Activated naive CD4-positive, alpha-beta T cell treated with anti-CD3 and anti-CD28 coated beads for 36 hours (primary cell): ENCODE results near the gene CLEC2A. TPM values are rescaled to one million over a fixed set of nuclear protein-coding genes. Genes with fewer than 3 reads are reported as not detected.

ENCODE experiments used
- CTCF ChIA-PET: fragments of 350-600 bp; sonication (Branson Sonifier 250); formaldehyde crosslinking; loops from one replicate; lab custom pipeline; 2021; ENCODE audit warnings: antibody characterized with exemption; lab: Charles Lee
- DNase-seq: peaks from one replicate; pipeline ENCODE4 v3.0.0-alpha.2; 2020
- H3K27ac Mint-ChIP-seq: one replicate; pipeline ENCODE4 v1.8.0; 2021; ENCODE audit warnings: mild to moderate bottlenecking, mixed read lengths
- H3K27me3 Mint-ChIP-seq: one replicate; pipeline ENCODE4 v1.8.0; 2021; ENCODE audit warnings: low read depth, mixed read lengths
- H3K36me3 Mint-ChIP-seq: one replicate; pipeline ENCODE4 v1.8.0; 2021; ENCODE audit warnings: low read depth, mixed read lengths
- H3K4me1 Mint-ChIP-seq: one replicate; pipeline ENCODE4 v1.8.0; 2021; ENCODE audit warnings: low read depth, mixed read lengths
- H3K4me3 Mint-ChIP-seq: one replicate; pipeline ENCODE4 v1.8.0; 2021; ENCODE audit warnings: mild to moderate bottlenecking, moderate library complexity, mixed read lengths
- H3K9me3 Mint-ChIP-seq: one replicate; pipeline ENCODE4 v1.8.0; 2021; ENCODE audit warnings: mixed read lengths
- intact Hi-C: fragments of 100-400 bp; cut with micrococcal nuclease; formaldehyde crosslinking; loops from one replicate; pipeline ENCODE4 v1.15.1; 2023
- total RNA-seq, 2 experiments: library from RNA; stranded (reverse); gene quantifications; one replicate each; pipeline ENCODE4 v1.2.3, GENCODE V29; 2021

Gene CLEC2A
- total RNA-seq, 2 experiments from 2014 or later, result not detected

DNA sequence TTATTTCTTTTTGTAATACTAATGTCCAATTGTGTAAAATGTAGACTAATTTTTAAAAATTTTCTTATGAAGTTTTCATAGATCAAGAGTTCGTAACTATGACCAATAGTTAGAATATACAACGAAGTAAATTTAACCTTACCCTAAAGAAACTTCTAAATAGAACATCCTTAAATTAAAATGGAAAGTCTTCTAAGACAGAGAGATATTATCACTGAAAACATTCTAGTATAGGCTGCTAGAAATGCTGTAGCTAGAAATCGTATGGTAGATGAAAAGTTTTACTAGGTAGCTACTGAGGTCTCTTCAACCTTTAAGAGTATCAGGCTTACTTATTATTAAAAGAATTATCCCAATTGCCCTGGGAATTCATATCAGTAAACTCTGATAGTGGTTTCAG is 925 bp downstream of the CLEC2A start:
- Mint-ChIP-seq H3K27me3 (peaks cover 2% of the 10 kb centered on the region), H3K27ac (no peak overlapping the region), H3K9me3 (no peaks in the 10 kb centered on the region), H3K36me3 (no peaks in the 10 kb centered on the region), H3K4me1 (peaks cover 4% of the 10 kb centered on the region), H3K4me3 (no peak overlapping the region)
- CTCF ChIA-PET, result interaction anchor here (0.7 to 1.3 kb wide), 5 partner anchors 9 to 221 kb away, joined by 3 to 6 read pairs (median 4); partner anchors contain the start of gene CLEC12B
- intact Hi-C loops, result no loop called here
- DNase-seq, result no peak

DNA sequence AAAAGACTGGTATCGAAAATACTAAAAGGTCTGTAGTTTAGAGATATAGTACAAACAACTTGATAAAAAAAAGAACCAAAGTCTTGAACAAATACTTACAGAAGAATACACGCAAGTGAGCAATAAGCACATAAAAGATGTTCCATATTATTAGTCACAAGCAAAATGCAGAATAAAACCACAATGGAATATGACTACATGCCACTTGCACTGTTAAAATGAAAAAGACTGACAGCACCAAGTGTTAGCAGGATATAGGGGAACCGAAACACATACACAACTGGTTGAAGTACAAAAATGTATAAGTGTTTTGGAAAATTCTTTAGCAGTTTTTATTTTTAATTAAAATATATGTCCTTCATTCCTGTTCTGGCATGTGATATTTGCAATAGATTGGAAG is 3.6 kb downstream of the CLEC2A start:
- H3K36me3 Mint-ChIP-seq, result no peaks in the 10 kb centered on the region
- intact Hi-C loops, result loop anchor here (5.0 kb wide), 2 partner anchors 61 to 131 kb away; partner anchors contain the start of gene CLEC2B
- no peak overlapping the region for H3K27ac Mint-ChIP-seq
- CTCF ChIA-PET, result interaction anchor here (0.6 to 5.5 kb wide), 4 partner anchors 11 to 186 kb away, joined by 3 to 53 read pairs (median 3); no protein-coding TSS in a partner anchor
- no peak for DNase-seq
- no peaks in the 10 kb centered on the region for H3K9me3 Mint-ChIP-seq
- H3K4me1 Mint-ChIP-seq, result peaks cover 9% of the 10 kb centered on the region
- no peak overlapping the region for H3K4me3 Mint-ChIP-seq
- peaks cover 2% of the 10 kb centered on the region for H3K27me3 Mint-ChIP-seq

DNA sequence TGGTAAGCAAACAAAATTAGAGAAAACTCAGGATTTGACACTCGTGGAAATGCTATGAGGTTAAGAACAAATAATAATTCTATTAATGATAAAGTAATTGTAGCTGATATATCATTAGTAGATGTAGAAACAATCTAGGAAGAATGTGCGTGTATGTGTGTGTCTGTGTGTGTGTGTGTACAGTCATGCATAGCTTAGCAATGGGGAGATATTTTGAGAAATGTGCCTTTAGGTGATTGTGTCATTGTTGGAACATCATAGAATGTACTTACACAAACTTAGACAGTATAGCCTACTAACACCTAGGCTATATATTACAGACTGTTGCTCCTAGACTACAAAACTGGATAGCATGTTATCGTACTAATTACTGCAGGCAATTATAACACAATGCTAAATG is 5.3 kb downstream of the CLEC2A start:
- intact Hi-C loops, result loop anchor here (1.0 to 5.0 kb wide), 3 partner anchors 60 to 130 kb away; partner anchors contain the start of gene CLEC2B

DNA sequence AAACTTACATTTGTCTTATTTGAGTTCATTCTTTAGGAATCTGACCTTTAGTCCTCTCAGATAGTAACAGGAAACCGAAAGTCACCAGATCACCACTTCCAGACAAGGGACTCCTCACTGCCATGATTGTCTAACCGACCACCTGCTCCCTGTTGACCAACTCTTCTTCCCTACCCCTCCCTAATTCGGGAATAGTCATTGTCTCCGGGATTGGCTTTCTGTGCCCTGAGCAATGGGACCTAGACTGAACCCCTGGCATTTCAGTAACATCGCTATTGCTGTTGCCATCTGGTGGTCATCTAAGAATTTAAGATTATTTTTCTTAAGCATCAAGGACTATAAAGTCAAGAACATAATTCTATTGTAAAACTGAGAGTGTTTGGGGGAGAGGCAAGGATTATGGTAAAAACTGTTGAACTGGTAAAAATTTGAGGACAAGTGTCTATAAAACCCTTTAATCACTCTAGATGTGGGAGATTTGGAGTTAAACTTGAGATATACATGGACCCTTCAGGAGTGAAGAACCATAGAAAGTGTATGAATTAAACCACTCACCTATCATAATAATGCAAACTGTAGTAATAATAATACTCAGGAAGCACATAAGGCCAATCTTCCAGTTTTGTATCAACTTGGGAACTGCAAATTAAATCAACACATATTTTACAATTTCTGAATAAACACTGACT is 6.3 kb downstream of the CLEC2A start:
- Mint-ChIP-seq H3K4me1 (peaks cover 21% of the 10 kb centered on the region), H3K9me3 (no peaks in the 10 kb centered on the region), H3K36me3 (no peaks in the 10 kb centered on the region), H3K27ac (peak overlapping the region; percentile 66), H3K27me3 (peaks cover 2% of the 10 kb centered on the region), H3K4me3 (peak overlapping the region; percentile 57)
- CTCF ChIA-PET, result interaction anchor here (0.7 to 5.5 kb wide), 9 partner anchors 14 to 183 kb away, joined by 3 to 53 read pairs (median 4); no protein-coding TSS in a partner anchor
- intact Hi-C loops, result loop anchor here (1.0 to 5.0 kb wide), 4 partner anchors 59 to 176 kb away; partner anchors contain the start of gene CLEC2B
- DNase-seq, result peak; percentile 9

More for the DNA sequence above, 5.3 kb downstream of the CLEC2A start:
- Mint-ChIP-seq H3K4me3 (no peak overlapping the region), H3K4me1 (peaks cover 21% of the 10 kb centered on the region), H3K27me3 (peaks cover 2% of the 10 kb centered on the region), H3K36me3 (no peaks in the 10 kb centered on the region), H3K9me3 (no peaks in the 10 kb centered on the region), H3K27ac (no peak overlapping the region)
- DNase-seq, result no peak
- CTCF ChIA-PET, result interaction anchor here (0.6 to 5.5 kb wide), 6 partner anchors 44 to 213 kb away, joined by 3 to 53 read pairs (median 4); partner anchors contain the start of genes CLEC12A and CLEC7A

DNA sequence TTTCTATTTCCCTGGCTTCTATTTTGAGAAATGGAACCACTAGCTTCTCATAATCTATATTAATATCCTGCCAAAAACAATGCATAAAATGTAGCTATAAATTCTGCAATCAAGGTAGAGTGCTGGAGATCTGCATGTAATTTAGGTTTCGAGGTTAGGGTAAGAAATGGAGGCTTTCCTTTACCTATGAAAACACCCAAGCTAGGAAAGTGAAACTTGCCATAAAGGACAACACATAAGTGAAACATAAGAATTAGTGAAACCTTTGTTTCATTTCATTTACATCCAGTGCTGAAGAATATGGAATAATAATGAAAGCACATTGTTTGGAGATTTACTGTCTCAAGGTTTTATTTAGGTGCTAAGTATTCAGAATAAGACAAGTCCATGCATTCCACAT is 9.7 kb downstream of the CLEC2A start:
- no peak for DNase-seq
- intact Hi-C loops, result no loop called here
- Mint-ChIP-seq H3K27me3 (peaks cover 2% of the 10 kb centered on the region), H3K4me1 (peaks cover 17% of the 10 kb centered on the region), H3K36me3 (no peaks in the 10 kb centered on the region), H3K4me3 (no peak overlapping the region), H3K9me3 (no peaks in the 10 kb centered on the region), H3K27ac (no peak overlapping the region)
- CTCF ChIA-PET, result interaction anchor here (1.2 to 1.9 kb wide), 8 partner anchors 13 to 172 kb away, joined by 3 to 9 read pairs (median 5); no protein-coding TSS in a partner anchor

DNA sequence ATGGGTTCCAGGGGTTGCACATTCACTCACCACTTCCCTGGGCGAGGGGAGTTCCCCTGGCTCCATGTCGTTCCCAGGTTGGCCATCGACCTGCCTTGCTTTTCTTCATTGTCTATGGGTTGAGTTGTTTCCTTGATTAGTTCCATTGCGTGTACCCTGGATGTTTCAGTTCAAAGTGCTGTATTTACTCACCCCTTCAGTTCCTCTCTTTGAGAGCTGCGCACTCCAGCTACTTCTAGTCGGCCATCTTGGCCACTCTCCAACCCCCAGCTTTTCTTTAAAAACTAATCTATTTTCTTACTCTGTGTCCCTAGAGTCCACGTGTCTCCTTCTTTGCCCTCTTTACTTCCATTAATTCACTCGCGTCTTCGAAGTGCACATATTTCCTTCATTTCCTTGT is 11.7 kb downstream of the CLEC2A start:
- Mint-ChIP-seq H3K4me1 (peaks cover 12% of the 10 kb centered on the region), H3K27me3 (no peaks in the 10 kb centered on the region), H3K27ac (no peak overlapping the region), H3K9me3 (no peaks in the 10 kb centered on the region), H3K36me3 (no peaks in the 10 kb centered on the region), H3K4me3 (no peak overlapping the region)
- CTCF ChIA-PET, result interaction anchor here (0.7 to 1.9 kb wide), 5 partner anchors 59 to 170 kb away, joined by 3 to 9 read pairs (median 5); no protein-coding TSS in a partner anchor
- no peak for DNase-seq
- intact Hi-C loops, result no loop called here

DNA sequence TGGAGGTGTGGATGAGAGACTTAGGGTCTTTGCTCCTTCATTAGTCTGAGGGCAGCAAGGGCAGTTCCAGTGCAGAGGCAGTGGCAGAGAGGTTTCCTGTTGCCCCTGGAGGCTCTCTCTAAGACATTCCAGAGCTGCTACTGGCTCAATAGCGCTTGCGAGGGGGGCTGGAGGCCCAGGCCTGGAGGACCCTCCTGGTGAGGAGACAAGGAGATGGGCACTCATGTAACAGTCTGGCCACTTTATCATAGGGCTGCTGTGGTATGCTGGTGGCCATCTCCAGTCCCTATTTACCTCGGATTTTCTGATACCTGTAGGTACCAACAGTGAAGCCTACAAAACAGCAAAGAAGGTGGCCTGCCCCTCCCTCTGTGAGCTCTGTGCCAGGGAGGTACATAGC is 12.7 kb downstream of the CLEC2A start:
- CTCF ChIA-PET, result interaction anchor here (0.8 to 1.7 kb wide), 4 partner anchors 24 to 121 kb away, joined by 3 to 9 read pairs (median 3); no protein-coding TSS in a partner anchor
- Mint-ChIP-seq H3K36me3 (no peaks in the 10 kb centered on the region), H3K4me3 (no peak overlapping the region), H3K4me1 (peaks cover 12% of the 10 kb centered on the region), H3K27me3 (no peaks in the 10 kb centered on the region), H3K27ac (no peak overlapping the region), H3K9me3 (no peaks in the 10 kb centered on the region)
- intact Hi-C loops, result no loop called here
- no peak for DNase-seq

DNA sequence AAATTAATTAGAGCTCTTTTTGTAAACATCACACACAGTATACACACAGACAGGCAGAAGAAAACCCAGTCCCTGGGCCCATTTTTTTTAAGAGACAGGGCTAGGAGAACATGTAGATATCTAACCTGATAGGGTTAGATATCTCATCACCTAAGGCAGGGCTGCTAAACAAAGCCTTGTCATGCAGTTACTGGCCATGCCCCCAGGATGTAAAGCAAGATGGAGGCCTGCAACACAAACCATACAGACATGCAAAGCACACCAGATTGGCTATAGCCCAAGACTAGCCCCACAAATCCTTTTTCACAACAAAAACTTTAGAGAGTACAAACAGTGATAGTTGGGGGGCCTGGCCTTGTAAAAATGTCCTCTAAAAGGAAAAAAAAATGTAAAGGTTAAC is 20.5 kb downstream of the CLEC2A start:
- CTCF ChIA-PET, result interaction anchor here (1.1 kb wide), 1 partner anchor 13 kb away, joined by 7 read pairs; no protein-coding TSS in a partner anchor

DNA sequence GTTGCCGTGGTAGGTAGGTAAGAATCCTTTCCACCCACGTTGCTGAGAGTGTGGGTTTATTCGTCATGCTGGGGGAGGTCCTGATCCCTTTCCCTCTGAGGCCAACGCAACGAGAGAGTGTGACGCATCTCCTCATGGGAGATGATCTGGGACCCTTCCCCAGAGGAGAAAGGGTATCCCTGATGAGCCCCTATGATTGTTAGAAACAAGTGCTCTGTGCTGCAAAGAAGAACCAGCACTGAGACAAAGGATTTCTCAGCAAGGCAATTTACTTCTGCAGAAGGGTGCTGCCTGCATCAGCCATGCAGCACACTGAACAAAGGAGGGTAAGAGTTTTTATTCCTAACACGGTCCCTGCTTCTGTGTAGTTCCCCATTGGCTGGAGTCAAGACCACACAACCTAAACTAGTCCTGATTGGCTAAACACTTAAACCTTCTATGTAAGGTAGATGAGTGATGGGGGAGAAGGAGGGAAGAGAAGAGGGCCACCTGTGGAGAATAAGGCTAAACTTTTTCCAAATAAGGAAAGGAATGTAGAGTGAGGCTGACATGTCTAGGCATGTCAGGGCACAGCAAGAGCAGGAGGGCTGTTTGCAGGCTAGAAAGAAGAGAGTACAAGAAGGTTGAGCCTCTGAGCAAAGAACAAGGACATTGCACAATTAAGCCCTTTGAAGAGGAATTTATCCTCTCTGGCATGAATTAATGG is 21.3 kb downstream of the CLEC2A start:
- Mint-ChIP-seq H3K36me3 (peaks cover 18% of the 10 kb centered on the region), H3K27me3 (no peaks in the 10 kb centered on the region), H3K27ac (no peak overlapping the region), H3K4me1 (peaks cover 23% of the 10 kb centered on the region), H3K9me3 (peaks cover 38% of the 10 kb centered on the region), H3K4me3 (no peak overlapping the region)
- intact Hi-C loops, result no loop called here
- no peak for DNase-seq
- CTCF ChIA-PET, result no interaction called here

More for the DNA sequence above, 20.5 kb downstream of the CLEC2A start:
- Mint-ChIP-seq H3K27me3 (no peaks in the 10 kb centered on the region), H3K27ac (no peak overlapping the region), H3K4me1 (peaks cover 15% of the 10 kb centered on the region), H3K4me3 (no peak overlapping the region), H3K9me3 (peaks cover 38% of the 10 kb centered on the region), H3K36me3 (peaks cover 18% of the 10 kb centered on the region)
- intact Hi-C loops, result no loop called here
- no peak for DNase-seq

DNA sequence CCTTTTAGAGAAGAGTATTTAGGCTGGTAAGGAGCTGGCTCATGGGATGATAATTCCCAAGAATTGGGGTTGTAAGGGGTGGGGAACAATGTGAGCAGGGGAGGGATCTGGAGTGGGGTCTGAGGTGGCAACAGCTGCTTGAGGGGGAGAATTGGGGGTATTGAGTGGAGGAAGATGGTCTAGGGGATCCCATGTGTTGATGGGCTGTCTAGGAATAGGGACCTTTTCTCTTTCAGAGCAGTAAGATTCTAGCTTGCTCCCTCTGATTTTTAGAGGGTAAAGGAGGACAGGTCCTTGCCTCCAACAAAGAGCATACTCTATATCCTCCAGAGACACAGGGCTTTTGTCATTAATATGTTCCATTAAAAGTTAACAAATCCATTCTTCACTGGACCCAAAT is 22.4 kb downstream of the CLEC2A start:
- no peak overlapping the region for H3K27ac Mint-ChIP-seq
- H3K36me3 Mint-ChIP-seq, result peaks cover 18% of the 10 kb centered on the region
- no peak overlapping the region for H3K4me3 Mint-ChIP-seq
- no peak for DNase-seq
- H3K9me3 Mint-ChIP-seq, result peaks cover 38% of the 10 kb centered on the region
- CTCF ChIA-PET, result interaction anchor here (1.1 to 4.2 kb wide), 3 partner anchors 12 to 96 kb away, joined by 3 to 27 read pairs (median 6); no protein-coding TSS in a partner anchor
- H3K4me1 Mint-ChIP-seq, result peaks cover 25% of the 10 kb centered on the region
- no peaks in the 10 kb centered on the region for H3K27me3 Mint-ChIP-seq
- intact Hi-C loops, result no loop called here

DNA sequence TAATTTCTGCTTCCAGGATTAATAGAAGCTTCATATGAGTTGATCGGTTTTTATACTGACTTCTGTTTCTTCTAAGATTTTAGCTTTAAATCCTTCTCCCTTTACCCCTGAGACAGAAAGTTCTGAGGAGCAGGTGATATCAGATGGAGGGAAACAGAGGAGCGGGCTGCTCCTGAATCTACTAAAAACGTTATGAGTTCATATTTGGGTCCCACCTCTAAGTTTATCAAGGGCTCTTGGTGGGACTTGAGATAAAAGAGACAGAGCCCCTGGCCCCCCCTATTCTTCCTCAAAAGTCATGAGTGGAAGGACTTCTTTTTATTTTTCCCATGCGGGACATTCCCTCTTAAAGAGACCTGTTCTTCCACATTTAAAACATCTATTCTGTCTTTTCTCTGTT is 23.8 kb downstream of the CLEC2A start:
- CTCF ChIA-PET, result interaction anchor here (0.8 to 4.2 kb wide), 3 partner anchors 13 to 94 kb away, joined by 3 to 27 read pairs (median 4); no protein-coding TSS in a partner anchor
- DNase-seq, result no peak
- H3K36me3 Mint-ChIP-seq, result peaks cover 18% of the 10 kb centered on the region
- peaks cover 25% of the 10 kb centered on the region for H3K4me1 Mint-ChIP-seq
- intact Hi-C loops, result no loop called here
- no peak overlapping the region for H3K4me3 Mint-ChIP-seq
- H3K9me3 Mint-ChIP-seq, result peaks cover 38% of the 10 kb centered on the region
- no peak overlapping the region for H3K27ac Mint-ChIP-seq
- no peaks in the 10 kb centered on the region for H3K27me3 Mint-ChIP-seq

DNA sequence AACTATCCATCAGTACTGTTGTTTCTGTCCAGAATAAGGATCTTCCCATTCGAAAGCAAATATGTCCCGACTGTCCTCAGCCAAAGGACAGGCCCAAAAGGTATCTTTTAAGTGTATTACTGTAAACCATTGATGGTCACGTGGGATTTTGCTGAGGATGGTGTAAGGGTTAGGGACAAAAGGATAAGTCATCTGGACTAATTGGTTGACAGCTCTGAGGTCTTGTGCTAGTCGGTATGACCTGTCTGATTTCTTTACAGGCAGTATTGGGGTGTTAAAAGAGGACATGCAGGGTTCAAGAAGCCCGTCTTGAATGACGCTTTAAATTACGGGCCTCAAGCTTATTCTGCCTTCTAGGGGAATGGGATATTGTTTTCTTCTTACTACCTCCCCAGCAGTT is 24.4 kb downstream of the CLEC2A start:
- Mint-ChIP-seq H3K36me3 (peaks cover 17% of the 10 kb centered on the region), H3K27me3 (no peaks in the 10 kb centered on the region), H3K27ac (no peak overlapping the region), H3K9me3 (peaks cover 41% of the 10 kb centered on the region), H3K4me1 (peaks cover 24% of the 10 kb centered on the region), H3K4me3 (no peak overlapping the region)
- DNase-seq, result no peak
- CTCF ChIA-PET, result interaction anchor here (0.8 to 4.2 kb wide), 5 partner anchors 12 to 110 kb away, joined by 3 to 27 read pairs (median 4); no protein-coding TSS in a partner anchor
- intact Hi-C loops, result loop anchor here (2.0 kb wide), 1 partner anchor 37 kb away; no protein-coding TSS in a partner anchor
